HG03469 (cell line): ENCODE data around the gene YPEL4.

Experiments
- ATAC-seq: cut with Tn5 transposase; IDR thresholded peaks from one replicate; pipeline ENCODE4 v1.9.1; 2021; ENCODE audit warnings: mild to moderate bottlenecking, moderate library complexity, moderate number of reproducible peaks; ENCODE audit not compliant: unreplicated experiment

YPEL4 gene

DNA sequence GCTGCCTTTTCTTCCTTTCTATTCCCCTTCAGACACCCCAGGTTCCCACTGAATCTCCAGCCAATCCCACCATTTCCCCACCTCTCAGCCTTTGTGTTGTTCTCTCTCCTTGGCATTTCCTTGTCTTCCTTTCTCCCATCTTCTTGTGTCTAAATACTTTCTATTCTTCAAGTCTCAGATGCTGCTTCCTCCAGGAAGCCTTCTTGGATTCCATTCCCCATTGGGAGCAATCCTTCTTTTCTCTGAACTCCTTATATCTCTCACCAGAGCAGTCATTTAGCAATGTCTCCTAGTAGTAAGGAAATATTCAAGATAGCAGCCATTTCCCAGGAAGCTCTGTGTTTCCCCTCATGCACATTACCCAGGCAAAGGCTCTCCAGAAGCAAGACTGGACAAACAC, 15.4 kb downstream of the YPEL4 start:
- ATAC-seq, result no peak

- no peak for ATAC-seq
Measured at GRCh38 chr11:57633394-57634070, 16.2 kb downstream of the YPEL4 start.

GRCh38 chr11:57632116-57632515, 17.6 kb downstream of the YPEL4 start:
- no peak for ATAC-seq

DNA sequence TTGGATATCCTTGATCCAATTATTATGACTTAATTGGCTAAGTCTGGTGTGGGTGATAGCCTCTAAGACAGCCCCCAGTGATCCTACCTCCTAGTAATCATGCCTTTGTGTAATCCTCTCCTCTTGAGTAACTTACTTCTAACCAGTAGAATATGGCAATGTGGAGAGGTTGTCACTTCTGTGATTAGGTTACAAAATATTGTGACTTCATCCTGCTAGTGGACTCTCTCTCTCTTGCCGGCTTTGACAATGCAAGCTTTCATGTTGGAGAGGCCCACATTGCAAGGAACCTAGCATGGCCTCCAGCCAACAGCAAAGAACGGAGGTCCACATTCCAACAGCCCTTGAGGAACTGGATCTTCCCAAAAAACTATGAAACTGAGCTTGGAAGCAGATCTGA, 19.5 kb downstream of the YPEL4 start:
- no peak for ATAC-seq

- ATAC-seq, result no peak
Measured at GRCh38 chr11:57626895-57627294, 22.8 kb downstream of the YPEL4 start.

GRCh38 chr11:57624864-57625263, 24.8 kb downstream of the YPEL4 start:
- no peak for ATAC-seq

DNA sequence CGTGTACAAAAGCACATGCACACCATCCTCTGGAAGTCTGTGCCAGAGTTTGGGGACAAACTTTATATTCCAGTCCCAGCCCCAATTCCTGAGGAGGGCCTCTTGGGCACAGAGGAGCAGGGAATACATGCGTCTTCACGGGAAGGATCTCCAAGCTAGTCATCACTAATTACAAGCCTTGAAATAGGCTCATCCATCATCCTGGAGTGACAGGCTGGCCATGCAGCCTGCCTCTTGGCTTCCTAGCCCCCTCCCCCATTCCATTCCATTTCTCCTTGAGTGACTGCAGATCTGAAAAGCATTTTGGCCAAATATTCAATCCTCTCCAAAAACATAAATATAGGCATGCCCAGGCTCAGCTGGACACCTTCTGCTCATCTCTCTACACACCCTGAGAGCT, 27.4 kb downstream of the YPEL4 start:
- no peak for ATAC-seq

- ATAC-seq, result no peak
Measured at GRCh38 chr11:57620467-57620866, 29.2 kb downstream of the YPEL4 start.

DNA sequence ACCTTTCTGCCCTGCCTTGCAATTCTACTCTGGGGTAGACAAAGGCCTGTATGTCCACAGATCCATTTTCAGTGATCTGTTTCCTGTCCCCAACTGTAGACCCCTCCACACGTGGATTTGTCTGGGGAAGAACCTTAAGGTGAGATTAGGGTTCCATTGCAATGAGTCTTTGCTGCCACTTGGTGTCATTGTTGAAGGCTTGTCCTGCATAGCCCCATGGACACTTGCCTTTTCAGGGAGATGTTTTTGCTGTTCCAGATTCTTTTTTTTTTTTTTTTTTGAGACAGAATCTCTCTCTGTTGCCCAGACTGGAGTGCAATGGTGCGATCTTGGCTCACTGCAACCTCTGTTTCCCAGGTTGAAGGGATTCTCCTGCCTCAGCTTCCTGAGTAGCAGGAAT, 30.4 kb downstream of the YPEL4 start:
- no peak for ATAC-seq

GRCh38 chr11:57618438-57618837, 31.3 kb downstream of the YPEL4 start:
- ATAC-seq, result no peak

DNA sequence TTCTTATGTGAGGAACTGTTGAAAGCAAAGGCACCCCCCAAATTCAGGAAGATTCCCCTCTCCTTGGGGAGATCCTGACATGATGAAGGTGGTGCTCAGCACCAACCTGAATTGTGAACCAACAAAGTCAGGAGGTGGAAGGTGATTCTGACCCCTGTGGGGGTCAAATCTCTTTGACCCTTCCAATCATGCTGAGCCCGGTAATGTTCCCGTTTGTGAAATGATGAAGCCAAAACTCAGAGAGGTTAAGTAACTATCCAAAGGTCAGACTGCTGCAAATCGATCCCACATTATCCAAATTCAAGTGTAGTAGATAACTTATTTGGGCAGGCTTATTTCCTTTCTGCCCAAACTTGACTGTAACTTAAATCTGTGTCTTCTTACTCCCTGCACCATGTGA, 33.1 kb downstream of the YPEL4 start:
- ATAC-seq, result no peak

DNA sequence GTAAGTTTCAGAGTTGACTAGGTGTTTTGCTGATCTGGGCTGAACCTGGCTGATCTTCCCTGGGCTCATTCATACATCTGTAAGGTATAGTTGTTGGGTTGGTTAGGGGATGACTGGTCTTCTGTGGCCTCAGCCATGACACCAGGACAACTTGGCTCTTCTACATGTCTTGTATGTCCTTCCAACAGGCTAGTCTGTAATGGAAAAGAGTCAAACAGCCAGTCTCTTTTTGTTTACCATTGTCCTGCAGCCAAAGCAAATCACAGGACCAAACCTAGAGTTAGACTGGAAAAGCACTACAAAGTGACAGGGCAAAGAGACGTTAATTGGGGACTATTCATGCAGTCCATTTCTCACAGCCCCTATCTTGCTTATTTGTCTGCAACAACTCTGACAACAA, 34.4 kb downstream of the YPEL4 start:
- no peak for ATAC-seq

- no peak for ATAC-seq
Measured at GRCh38 chr11:57614234-57614772, 35.4 kb downstream of the YPEL4 start.

- ATAC-seq, result no peak
Measured at GRCh38 chr11:57610170-57610569, 39.5 kb downstream of the YPEL4 start.

DNA sequence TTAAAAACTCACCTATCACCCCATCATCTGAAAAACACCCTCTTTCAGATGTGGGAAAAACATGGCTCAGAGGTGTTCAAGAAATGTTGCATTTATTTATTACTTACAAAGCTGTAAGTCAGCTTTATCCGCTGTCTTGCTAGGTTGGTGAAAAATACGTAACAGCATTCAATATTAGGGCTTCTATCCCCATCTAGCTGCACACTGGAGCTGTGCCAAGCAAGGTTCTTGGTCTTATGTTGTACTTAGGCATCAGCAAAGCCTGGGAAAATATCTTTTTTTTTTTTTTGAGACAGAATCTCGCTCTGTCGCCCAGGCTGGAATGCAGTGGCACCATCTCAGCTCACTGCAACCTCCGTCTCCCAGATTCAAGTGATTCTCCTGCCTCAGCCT, 44.7 kb downstream of the YPEL4 start:
- no peak for ATAC-seq

- ATAC-seq, result no peak
Measured at GRCh38 chr11:57604296-57605027, 45.2 kb downstream of the YPEL4 start.

- no peak for ATAC-seq
Measured at GRCh38 chr11:57601297-57601696, 48.4 kb downstream of the YPEL4 start.

DNA sequence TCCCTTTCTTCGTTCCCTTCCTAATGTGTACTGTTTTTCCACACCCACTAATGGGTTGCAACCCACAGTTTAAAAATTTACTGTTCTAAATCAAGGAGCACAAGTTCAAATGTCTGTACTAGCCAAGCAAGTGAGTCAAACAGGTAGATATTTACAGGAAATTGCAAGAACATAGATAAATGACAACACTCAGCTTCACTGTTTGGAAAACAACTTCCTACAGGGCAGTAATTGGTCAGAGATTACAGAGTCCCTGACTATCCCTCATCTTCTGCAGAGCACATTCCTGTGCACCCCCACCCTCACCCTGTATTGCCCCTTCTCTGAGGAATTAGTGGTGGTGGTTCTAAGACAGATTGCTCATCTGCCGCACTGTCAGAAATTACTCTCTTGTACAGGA, 50.3 kb downstream of the YPEL4 start:
- no peak for ATAC-seq

- ATAC-seq, result no peak
Measured at GRCh38 chr11:57598831-57599155, 50.9 kb downstream of the YPEL4 start.

- no peak for ATAC-seq
Measured at GRCh38 chr11:57597916-57598830, 51.5 kb downstream of the YPEL4 start.

GRCh38 chr11:57597461-57597915, 52.2 kb downstream of the YPEL4 start, which contains the start of gene SERPING1:
Gene SERPING1, plus strand, starts transcription at chr11:57597685. Its CDS starts 586 bp downstream, at chr11:57598271.
- no peak for ATAC-seq
